Smooth muscle cell (in vitro differentiated cells): ENCODE data around the gene CUBN. TPM values are rescaled to one million over a fixed set of nuclear protein-coding genes. Genes with fewer than 3 reads are reported as not detected.

Experiments used
- DNase-seq: peaks from one replicate; lab custom pipeline; 2025; ENCODE audit not compliant: unreplicated experiment; lab: John Stamatoyannopoulos, UW
- H2AFZ ChIP-seq: fragments of 200-600 bp; sonication (generic); 2 replicates; pipeline ENCODE4 v1.6.0; 2016; ENCODE audit warnings: antibody characterized with exemption, low read depth, mild to moderate bottlenecking
- H3F3A ChIP-seq: fragments of 200-600 bp; sonication (generic); 2 replicates; pipeline ENCODE4 v1.6.0; 2017; ENCODE audit warnings: antibody characterized with exemption, low read depth
- H3K27ac ChIP-seq: fragments of 200-600 bp; sonication (generic); 2 replicates; pipeline ENCODE4 v1.5.1; 2016; ENCODE audit warnings: low read depth, mild to moderate bottlenecking
- H3K27me3 ChIP-seq: fragments of 200-600 bp; sonication (generic); 2 replicates; pipeline ENCODE4 v1.6.1; 2016; ENCODE audit warnings: low read depth, mild to moderate bottlenecking
- H3K36me3 ChIP-seq: fragments of 200-600 bp; sonication (generic); 2 replicates; pipeline ENCODE4 v1.5.1; 2016; ENCODE audit warnings: low read depth
- H3K4me1 ChIP-seq: fragments of 200-600 bp; sonication (generic); 2 replicates; pipeline ENCODE4 v1.5.1; 2016; ENCODE audit warnings: low read depth
- H3K4me2 ChIP-seq: fragments of 200-600 bp; sonication (generic); 2 replicates; pipeline ENCODE4 v1.6.0; 2016; ENCODE audit warnings: mild to moderate bottlenecking
- H3K4me3 ChIP-seq: fragments of 200-600 bp; sonication (generic); 2 replicates; pipeline ENCODE4 v1.5.1; 2016; ENCODE audit warnings: mild to moderate bottlenecking
- H3K79me2 ChIP-seq: fragments of 200-600 bp; sonication (generic); 2 replicates; pipeline ENCODE4 v1.6.0; 2016; ENCODE audit warnings: low read depth, mild to moderate bottlenecking
- H3K9ac ChIP-seq: fragments of 200-600 bp; sonication (generic); 2 replicates; pipeline ENCODE4 v1.6.0; 2016; ENCODE audit warnings: low read depth
- H3K9me3 ChIP-seq: fragments of 200-600 bp; sonication (generic); replicated peaks from 2 replicates; pipeline ENCODE4 v1.5.1; 2016; ENCODE audit warnings: low read depth
- H4K20me1 ChIP-seq: fragments of 200-600 bp; sonication (generic); 2 replicates; pipeline ENCODE4 v1.6.0; 2016; ENCODE audit warnings: low read depth
- WGBS: methylation state at CpG from one replicate; pipeline ENCODE4 v1.1.7; 2016; ENCODE audit warnings: low lambda C conversion rate; 5-methylcytosine and 5-hydroxymethylcytosine counted together
- polyA plus RNA-seq: library from polyadenylated mRNA; unstranded; fragments of >200 nt; fragmentation: Nextera tagmentation; extraction: Ambion mirVana; gene quantifications from 2 replicates; pipeline ENCODE4 v1.2.1, GENCODE V29; 2016
- total RNA-seq: library from RNA; depleted of rRNA; stranded (reverse); fragments of >200 nt; gene quantifications from 2 replicates; pipeline ENCODE4 v1.2.3, GENCODE V29; 2014
- TF ChIP-seq, protein P1 (sequence below): fragments of 200-600 bp; sonication (generic); IDR thresholded peaks from 2 replicates; pipeline ENCODE4 v1.5.1; 2017; ENCODE audit warnings: borderline replicate concordance, mild to moderate bottlenecking, antibody characterized with exemption; ENCODE audit not compliant: insufficient read depth, poor library complexity, severe bottlenecking

Gene CUBN
- total and polyA plus RNA-seq, 2 experiments from 2014 or later: 0.62 to 4.7 TPM

- no peak overlapping the region for H3K4me2 ChIP-seq
- TF ChIP-seq, protein P1, sequence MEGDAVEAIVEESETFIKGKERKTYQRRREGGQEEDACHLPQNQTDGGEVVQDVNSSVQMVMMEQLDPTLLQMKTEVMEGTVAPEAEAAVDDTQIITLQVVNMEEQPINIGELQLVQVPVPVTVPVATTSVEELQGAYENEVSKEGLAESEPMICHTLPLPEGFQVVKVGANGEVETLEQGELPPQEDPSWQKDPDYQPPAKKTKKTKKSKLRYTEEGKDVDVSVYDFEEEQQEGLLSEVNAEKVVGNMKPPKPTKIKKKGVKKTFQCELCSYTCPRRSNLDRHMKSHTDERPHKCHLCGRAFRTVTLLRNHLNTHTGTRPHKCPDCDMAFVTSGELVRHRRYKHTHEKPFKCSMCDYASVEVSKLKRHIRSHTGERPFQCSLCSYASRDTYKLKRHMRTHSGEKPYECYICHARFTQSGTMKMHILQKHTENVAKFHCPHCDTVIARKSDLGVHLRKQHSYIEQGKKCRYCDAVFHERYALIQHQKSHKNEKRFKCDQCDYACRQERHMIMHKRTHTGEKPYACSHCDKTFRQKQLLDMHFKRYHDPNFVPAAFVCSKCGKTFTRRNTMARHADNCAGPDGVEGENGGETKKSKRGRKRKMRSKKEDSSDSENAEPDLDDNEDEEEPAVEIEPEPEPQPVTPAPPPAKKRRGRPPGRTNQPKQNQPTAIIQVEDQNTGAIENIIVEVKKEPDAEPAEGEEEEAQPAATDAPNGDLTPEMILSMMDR: no peak
- peaks cover 5% of the 10 kb centered on the region for H3K4me1 ChIP-seq
- no peaks in the 10 kb centered on the region for H3F3A ChIP-seq
- H2AFZ ChIP-seq: no peak overlapping the region
- no peak for DNase-seq
- H3K27ac ChIP-seq: no peak overlapping the region
- no peak overlapping the region for H3K4me3 ChIP-seq
- H3K79me2 ChIP-seq: no peaks in the 10 kb centered on the region
- no peaks in the 10 kb centered on the region for H3K9me3 ChIP-seq
- no peaks in the 10 kb centered on the region for H3K36me3 ChIP-seq
- no peaks in the 10 kb centered on the region for H3K27me3 ChIP-seq
- WGBS: 84% methylated on average over 2 of the region's 2 CpGs
- H3K9ac ChIP-seq: no peak overlapping the region
- H4K20me1 ChIP-seq: no peaks in the 10 kb centered on the region
Observed at GRCh38 chr10:16915300-16915699, 214.3 kb downstream of the CUBN start.

DNA sequence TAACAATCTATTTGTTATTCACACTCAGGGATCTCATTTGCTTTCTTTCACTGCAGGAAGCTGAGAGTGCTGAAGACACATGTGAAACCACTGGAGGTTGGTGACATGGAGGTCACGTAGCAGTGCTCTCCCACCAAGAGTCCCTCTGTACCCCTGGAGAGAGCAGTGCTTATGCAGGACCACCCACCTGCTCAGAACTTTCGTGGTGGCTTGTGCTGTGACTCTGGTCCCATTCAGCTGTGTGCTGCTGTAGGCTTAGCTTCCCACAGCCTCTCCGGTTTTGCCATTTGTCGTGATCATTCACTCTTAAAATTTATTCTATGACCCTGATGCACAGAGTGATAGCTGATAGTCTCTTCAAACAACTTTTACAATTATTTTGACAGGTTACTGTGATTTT, 216.3 kb downstream of the CUBN start:
- Histone ChIP-seq H3K36me3 (no peaks in the 10 kb centered on the region), H3K9ac (no peak overlapping the region), H4K20me1 (no peaks in the 10 kb centered on the region), H3K4me2 (no peak overlapping the region), H3F3A (peaks cover 5% of the 10 kb centered on the region), H3K4me3 (no peak overlapping the region), H2AFZ (no peak overlapping the region), H3K9me3 (no peaks in the 10 kb centered on the region), H3K27me3 (no peaks in the 10 kb centered on the region), H3K27ac (no peak overlapping the region), H3K4me1 (peaks cover 14% of the 10 kb centered on the region), H3K79me2 (no peaks in the 10 kb centered on the region)
- 94% methylated on average over 4 of the region's 4 CpGs for WGBS
- TF ChIP-seq, protein P1: no peak
- DNase-seq: no peak

GRCh38 chr10:16910793-16911164, 218.8 kb downstream of the CUBN start:
- TF ChIP-seq, protein P1: no peak
- Histone ChIP-seq H3K4me3 (no peak overlapping the region), H3K36me3 (no peaks in the 10 kb centered on the region), H3K27ac (peak overlapping the region; percentile 79), H2AFZ (no peak overlapping the region), H3K9me3 (no peaks in the 10 kb centered on the region), H4K20me1 (no peaks in the 10 kb centered on the region), H3K4me2 (peak overlapping the region; percentile 68), H3F3A (peaks cover 5% of the 10 kb centered on the region), H3K27me3 (no peaks in the 10 kb centered on the region), H3K9ac (no peak overlapping the region), H3K79me2 (no peaks in the 10 kb centered on the region), H3K4me1 (peaks cover 14% of the 10 kb centered on the region)
- DNase-seq: no peak
- 71% methylated on average over 4 of the region's 4 CpGs for WGBS

DNA sequence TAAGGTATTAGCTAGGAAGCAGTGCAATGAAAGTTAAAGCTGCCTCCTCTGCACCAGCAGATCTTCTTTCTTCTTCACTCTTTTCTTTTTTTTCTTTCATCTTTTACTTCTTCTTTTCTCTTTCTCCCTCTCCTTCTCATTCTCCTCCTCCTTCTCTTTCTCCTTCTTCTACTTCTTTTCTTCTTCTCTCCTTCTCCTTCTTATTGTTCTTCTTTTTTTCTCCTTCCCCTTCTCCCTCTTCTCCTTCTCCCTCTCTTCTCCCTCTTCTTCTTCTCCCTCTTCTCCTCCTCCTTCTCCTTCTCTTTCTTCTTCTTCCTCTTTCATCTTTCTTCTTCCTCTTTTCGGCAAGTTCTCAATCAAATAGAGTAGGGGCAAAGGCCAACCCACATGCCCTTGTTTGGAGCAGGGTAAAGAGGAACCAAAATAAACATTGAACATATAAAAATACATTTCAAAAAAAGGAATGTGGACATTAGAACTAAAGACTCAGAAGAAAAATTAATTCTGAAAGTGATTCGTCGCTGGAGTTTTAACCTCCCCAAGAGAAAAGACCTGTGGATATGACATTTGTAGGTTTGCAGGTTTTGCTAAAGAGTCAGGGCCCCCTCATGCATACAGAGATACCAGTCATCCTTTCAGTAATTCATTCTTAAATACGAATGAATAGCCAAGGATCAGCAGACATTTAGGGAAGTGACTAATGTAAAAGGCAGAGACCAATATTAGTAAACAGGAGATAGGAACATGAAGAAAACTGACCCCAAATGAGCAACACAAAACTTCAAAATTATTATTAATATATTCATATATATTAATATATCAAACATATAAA, 219.4 kb downstream of the CUBN start:
- H3K4me3 ChIP-seq: no peak overlapping the region
- H3K9me3 ChIP-seq: no peaks in the 10 kb centered on the region
- TF ChIP-seq, protein P1: no peak
- H3K36me3 ChIP-seq: no peaks in the 10 kb centered on the region
- H3K4me2 ChIP-seq: peak overlapping the region; percentile 33
- peaks cover 14% of the 10 kb centered on the region for H3K4me1 ChIP-seq
- no peak for DNase-seq
- H3F3A ChIP-seq: peaks cover 5% of the 10 kb centered on the region
- H4K20me1 ChIP-seq: no peaks in the 10 kb centered on the region
- H3K79me2 ChIP-seq: no peaks in the 10 kb centered on the region
- H3K27me3 ChIP-seq: no peaks in the 10 kb centered on the region
- H3K9ac ChIP-seq: no peak overlapping the region
- WGBS: 64% methylated on average over 4 of the region's 4 CpGs
- H3K27ac ChIP-seq: peak overlapping the region; percentile 79
- peak overlapping the region; percentile 52 for H2AFZ ChIP-seq
